DOHH2 (cell line): ENCODE measurements around the gene EN2.

Source experiments
- H3F3A ChIP-seq: fragments of 200-600 bp; sonication (generic), shearing (Covaris generic); 2 replicates; pipeline ENCODE4 v1.6.0; 2016; ENCODE audit warnings: antibody characterized with exemption, mild to moderate bottlenecking; ENCODE audit not compliant: control insufficient read depth, insufficient read depth
- H3K27ac ChIP-seq: fragments of 200-600 bp; sonication (generic); 2 replicates; pipeline ENCODE4 v1.5.1; 2014; ENCODE audit warnings: low read depth, mild to moderate bottlenecking, low read length, moderate library complexity
- H3K27me3 ChIP-seq: fragments of 200-600 bp; sonication (generic); 2 replicates; pipeline ENCODE4 v1.6.1; 2014; ENCODE audit warnings: mild to moderate bottlenecking, low read length, mixed read lengths; ENCODE audit not compliant: control insufficient read depth
- H3K36me3 ChIP-seq: fragments of 200-600 bp; sonication (generic); 2 replicates; pipeline ENCODE4 v1.6.1; 2014; ENCODE audit warnings: mild to moderate bottlenecking, low read length, moderate library complexity, mixed read lengths; ENCODE audit not compliant: control insufficient read depth
- H3K4me1 ChIP-seq: fragments of 200-600 bp; sonication (generic); 2 replicates; pipeline ENCODE4 v1.6.1; 2014; ENCODE audit warnings: mild to moderate bottlenecking, low read length, mixed read lengths; ENCODE audit not compliant: control insufficient read depth
- H3K4me2 ChIP-seq: fragments of 200-600 bp; sonication (generic); 2 replicates; pipeline ENCODE4 v1.6.0; 2014; ENCODE audit warnings: mild to moderate bottlenecking, low read length, moderate library complexity
- H3K4me3 ChIP-seq: fragments of 200-600 bp; sonication (generic); 2 replicates; pipeline ENCODE4 v1.5.1; 2014; ENCODE audit warnings: mild to moderate bottlenecking, low read length, mixed read lengths
- H3K79me2 ChIP-seq: fragments of 200-600 bp; sonication (generic); 2 replicates; pipeline ENCODE4 v1.6.1; 2014; ENCODE audit warnings: mild to moderate bottlenecking, low read length, mixed read lengths; ENCODE audit not compliant: control insufficient read depth
- H3K9me2 ChIP-seq: fragments of 200-600 bp; sonication (generic); replicated peaks from 2 replicates; pipeline ENCODE4 v1.6.1; 2014; ENCODE audit warnings: mild to moderate bottlenecking, low read length, mixed read lengths; ENCODE audit not compliant: control insufficient read depth
- H3K9me3 ChIP-seq: fragments of 200-600 bp; sonication (generic); 2 replicates; pipeline ENCODE4 v1.6.1; 2014; ENCODE audit warnings: antibody characterized with exemption, low read length, mixed read lengths; ENCODE audit not compliant: control insufficient read depth, insufficient read depth
- H4K20me1 ChIP-seq: fragments of 200-600 bp; sonication (generic); 2 replicates; pipeline ENCODE4 v1.6.0; 2014; ENCODE audit warnings: low read depth, mild to moderate bottlenecking, antibody characterized with exemption, low read length, moderate library complexity; ENCODE audit not compliant: control insufficient read depth, insufficient read depth
- EZH2phosphoT487 ChIP-seq: fragments of 200-600 bp; sonication (generic); IDR thresholded peaks from 2 replicates; pipeline ENCODE4 v1.6.1; 2017; ENCODE audit warnings: borderline replicate concordance, mild to moderate bottlenecking, antibody characterized with exemption, low read length, moderate library complexity, mixed read lengths
- TF ChIP-seq, protein P1 (sequence below): fragments of 200-600 bp; sonication (generic); IDR thresholded peaks from one replicate; pipeline ENCODE4 v1.5.1; 2014; ENCODE audit warnings: antibody characterized with exemption, mild to moderate bottlenecking, low read depth, low read length; ENCODE audit not compliant: poor library complexity, severe bottlenecking

EN2 gene

DNA sequence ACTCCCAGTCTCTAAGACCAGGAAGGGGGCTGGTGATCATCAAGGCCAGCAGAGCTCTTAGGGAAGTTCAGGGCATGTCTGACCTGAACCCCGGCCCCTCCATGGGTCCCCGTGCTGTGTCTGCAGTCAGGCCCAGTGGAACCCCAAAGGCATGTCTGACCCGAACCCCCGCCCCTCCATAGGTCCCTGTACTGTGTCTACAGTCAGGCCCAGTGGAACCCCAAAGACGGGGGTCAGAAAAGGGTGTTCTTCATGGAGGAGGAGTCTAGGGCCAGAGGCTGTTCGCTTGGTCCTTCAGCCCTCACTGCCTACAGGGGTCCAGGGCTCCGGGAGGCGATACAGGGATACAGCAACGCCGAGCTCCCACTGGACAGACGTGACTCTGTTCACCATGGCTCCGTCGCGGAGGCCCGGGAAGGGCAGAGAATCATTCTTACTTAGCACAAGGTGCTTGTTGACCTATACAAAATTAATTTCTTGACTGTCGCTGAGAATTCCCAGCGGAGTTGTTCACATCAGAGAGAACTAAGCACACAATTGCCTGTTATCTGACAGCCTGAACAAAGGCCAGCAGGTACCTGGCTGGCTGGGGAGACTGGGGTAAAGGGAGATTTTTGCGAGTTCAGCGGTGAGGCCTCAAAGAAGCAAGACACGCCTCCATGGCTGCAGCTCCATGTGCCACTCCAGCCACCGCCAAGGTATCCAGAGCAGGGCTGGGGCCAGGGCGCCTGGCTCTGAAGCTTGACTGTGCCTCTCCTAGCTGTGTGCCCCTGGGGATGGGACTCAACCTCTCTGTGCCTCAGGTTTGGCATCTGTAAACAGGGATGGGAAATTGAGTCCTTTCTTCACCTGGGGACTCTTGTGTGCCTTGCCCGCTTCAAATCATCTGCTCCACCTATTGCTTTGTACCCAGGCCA, 26.8 kb downstream of the EN2 start:
- no peaks in the 10 kb centered on the region for H3K79me2 ChIP-seq
- no peaks in the 10 kb centered on the region for H3K27me3 ChIP-seq
- peaks cover 6% of the 10 kb centered on the region; the same call in 1 of the 2 replicates for H3K9me3 ChIP-seq
- no peak overlapping the region for H3K4me3 ChIP-seq
- H3F3A ChIP-seq: no peaks in the 10 kb centered on the region
- no peak overlapping the region for H3K27ac ChIP-seq
- no peak for TF ChIP-seq EZH2phosphoT487
- TF ChIP-seq, protein P1, sequence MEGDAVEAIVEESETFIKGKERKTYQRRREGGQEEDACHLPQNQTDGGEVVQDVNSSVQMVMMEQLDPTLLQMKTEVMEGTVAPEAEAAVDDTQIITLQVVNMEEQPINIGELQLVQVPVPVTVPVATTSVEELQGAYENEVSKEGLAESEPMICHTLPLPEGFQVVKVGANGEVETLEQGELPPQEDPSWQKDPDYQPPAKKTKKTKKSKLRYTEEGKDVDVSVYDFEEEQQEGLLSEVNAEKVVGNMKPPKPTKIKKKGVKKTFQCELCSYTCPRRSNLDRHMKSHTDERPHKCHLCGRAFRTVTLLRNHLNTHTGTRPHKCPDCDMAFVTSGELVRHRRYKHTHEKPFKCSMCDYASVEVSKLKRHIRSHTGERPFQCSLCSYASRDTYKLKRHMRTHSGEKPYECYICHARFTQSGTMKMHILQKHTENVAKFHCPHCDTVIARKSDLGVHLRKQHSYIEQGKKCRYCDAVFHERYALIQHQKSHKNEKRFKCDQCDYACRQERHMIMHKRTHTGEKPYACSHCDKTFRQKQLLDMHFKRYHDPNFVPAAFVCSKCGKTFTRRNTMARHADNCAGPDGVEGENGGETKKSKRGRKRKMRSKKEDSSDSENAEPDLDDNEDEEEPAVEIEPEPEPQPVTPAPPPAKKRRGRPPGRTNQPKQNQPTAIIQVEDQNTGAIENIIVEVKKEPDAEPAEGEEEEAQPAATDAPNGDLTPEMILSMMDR: no peak
- peaks cover 13% of the 10 kb centered on the region for H3K4me1 ChIP-seq
- no peak overlapping the region for H3K4me2 ChIP-seq
- no peaks in the 10 kb centered on the region for H3K9me2 ChIP-seq
- H4K20me1 ChIP-seq: no peaks in the 10 kb centered on the region
- H3K36me3 ChIP-seq: no peaks in the 10 kb centered on the region

GRCh38 chr7:155486783-155487508, 29.0 kb downstream of the EN2 start:
- Histone ChIP-seq H3K4me2 (no peak overlapping the region), H3F3A (no peaks in the 10 kb centered on the region), H3K36me3 (no peaks in the 10 kb centered on the region), H3K4me3 (no peak overlapping the region), H3K27me3 (no peaks in the 10 kb centered on the region), H3K9me3 (peaks cover 5% of the 10 kb centered on the region; the same call in 1 of the 2 replicates), H4K20me1 (no peaks in the 10 kb centered on the region), H3K79me2 (no peaks in the 10 kb centered on the region), H3K4me1 (peaks cover 32% of the 10 kb centered on the region), H3K27ac (no peak overlapping the region), H3K9me2 (no peaks in the 10 kb centered on the region)
- TF ChIP-seq, protein P1: no peak
- no peak for TF ChIP-seq EZH2phosphoT487

GRCh38 chr7:155487509-155488482, 29.9 kb downstream of the EN2 start:
- H3K4me3 ChIP-seq: no peak overlapping the region
- no peak overlapping the region for H3K4me2 ChIP-seq
- H3K27ac ChIP-seq: no peak overlapping the region
- H3K27me3 ChIP-seq: no peaks in the 10 kb centered on the region
- no peaks in the 10 kb centered on the region for H3F3A ChIP-seq
- no peaks in the 10 kb centered on the region for H3K9me3 ChIP-seq
- H4K20me1 ChIP-seq: no peaks in the 10 kb centered on the region
- no peaks in the 10 kb centered on the region for H3K9me2 ChIP-seq
- H3K36me3 ChIP-seq: no peaks in the 10 kb centered on the region
- H3K79me2 ChIP-seq: no peaks in the 10 kb centered on the region
- TF ChIP-seq EZH2phosphoT487: no peak
- TF ChIP-seq, protein P1: no peak
- H3K4me1 ChIP-seq: peaks cover 32% of the 10 kb centered on the region
